NCI-H1105 treated with DMSO at 0.1 percent for 48 hours (cell line): ENCODE data around the gene OR6C2.
"Not testable (repeated sequence)": the region's sequence is repeated elsewhere in the genome, so short reads cannot be mapped to it uniquely, and the experiment has no call there.

Experiments used
- DNase-seq: peaks from one replicate; lab custom pipeline; 2025; lab: John Stamatoyannopoulos, UW

Gene OR6C2

GRCh38 chr12:55472264-55472663, 28.4 kb downstream of the OR6C2 start:
- no peak for DNase-seq

GRCh38 chr12:55479136-55479535, 35.3 kb downstream of the OR6C2 start:
- not testable (repeated sequence) for DNase-seq

- not testable (repeated sequence) for DNase-seq
Measured at GRCh38 chr12:55484284-55484683, 40.4 kb downstream of the OR6C2 start.

- no peak for DNase-seq
Measured at GRCh38 chr12:55492078-55492477, 48.2 kb downstream of the OR6C2 start, which contains the start of gene OR6C68. Gene OR6C68 (plus strand): TSS chr12:55492378. CDS start chr12:55492378, 0 bp downstream.

GRCh38 chr12:55495490-55495889, 51.6 kb downstream of the OR6C2 start:
- no peak for DNase-seq

- no peak for DNase-seq
Measured at GRCh38 chr12:55499231-55499630, 55.4 kb downstream of the OR6C2 start.

GRCh38 chr12:55499810-55500252, 56.0 kb downstream of the OR6C2 start:
- DNase-seq: no peak

GRCh38 chr12:55501601-55502000, 57.7 kb downstream of the OR6C2 start:
- no peak for DNase-seq
